GM21447 (cell line): Measurements from ENCODE around the gene CRTC2.
"Not testable (repeated sequence)": the region's sequence is repeated elsewhere in the genome, so short reads cannot be mapped to it uniquely, and the experiment has no call there.

Experiments used
- ATAC-seq: cut with Tn5 transposase; IDR thresholded peaks from one replicate; pipeline ENCODE4 v1.9.1; 2021; ENCODE audit not compliant: unreplicated experiment

Gene CRTC2, protein sequence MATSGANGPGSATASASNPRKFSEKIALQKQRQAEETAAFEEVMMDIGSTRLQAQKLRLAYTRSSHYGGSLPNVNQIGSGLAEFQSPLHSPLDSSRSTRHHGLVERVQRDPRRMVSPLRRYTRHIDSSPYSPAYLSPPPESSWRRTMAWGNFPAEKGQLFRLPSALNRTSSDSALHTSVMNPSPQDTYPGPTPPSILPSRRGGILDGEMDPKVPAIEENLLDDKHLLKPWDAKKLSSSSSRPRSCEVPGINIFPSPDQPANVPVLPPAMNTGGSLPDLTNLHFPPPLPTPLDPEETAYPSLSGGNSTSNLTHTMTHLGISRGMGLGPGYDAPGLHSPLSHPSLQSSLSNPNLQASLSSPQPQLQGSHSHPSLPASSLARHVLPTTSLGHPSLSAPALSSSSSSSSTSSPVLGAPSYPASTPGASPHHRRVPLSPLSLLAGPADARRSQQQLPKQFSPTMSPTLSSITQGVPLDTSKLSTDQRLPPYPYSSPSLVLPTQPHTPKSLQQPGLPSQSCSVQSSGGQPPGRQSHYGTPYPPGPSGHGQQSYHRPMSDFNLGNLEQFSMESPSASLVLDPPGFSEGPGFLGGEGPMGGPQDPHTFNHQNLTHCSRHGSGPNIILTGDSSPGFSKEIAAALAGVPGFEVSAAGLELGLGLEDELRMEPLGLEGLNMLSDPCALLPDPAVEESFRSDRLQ

GRCh38 chr1:153958111-153958960, at the start of gene CRTC2:
TSS of gene CRTC2 (minus strand) at chr1:153958612. CDS start at chr1:153958497, 115 bp downstream.
- ATAC-seq = peak; percentile 60

DNA sequence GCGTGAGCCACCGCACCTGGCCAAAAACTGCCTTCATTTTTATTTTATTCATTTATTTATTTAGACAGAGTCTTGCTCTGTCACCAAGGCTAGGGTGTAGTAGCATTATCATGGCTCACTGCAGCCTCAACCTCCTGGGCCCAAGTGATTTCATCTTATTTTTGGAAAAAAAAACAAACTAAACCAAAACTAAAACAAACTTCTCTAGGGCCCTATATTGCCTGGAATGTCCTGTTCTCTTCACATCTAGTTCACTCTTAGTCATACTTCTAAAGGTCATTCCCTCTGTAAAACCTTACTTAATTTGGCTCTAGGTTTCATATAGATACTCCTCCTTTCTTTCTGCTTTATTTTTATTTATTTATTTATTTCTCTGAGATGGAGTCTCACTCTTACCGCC, 47.7 kb upstream of the CRTC2 start:
- ATAC-seq = no peak

- no peak for ATAC-seq
Observed at GRCh38 chr1:154000420-154000819, 42.0 kb upstream of the CRTC2 start.

DNA sequence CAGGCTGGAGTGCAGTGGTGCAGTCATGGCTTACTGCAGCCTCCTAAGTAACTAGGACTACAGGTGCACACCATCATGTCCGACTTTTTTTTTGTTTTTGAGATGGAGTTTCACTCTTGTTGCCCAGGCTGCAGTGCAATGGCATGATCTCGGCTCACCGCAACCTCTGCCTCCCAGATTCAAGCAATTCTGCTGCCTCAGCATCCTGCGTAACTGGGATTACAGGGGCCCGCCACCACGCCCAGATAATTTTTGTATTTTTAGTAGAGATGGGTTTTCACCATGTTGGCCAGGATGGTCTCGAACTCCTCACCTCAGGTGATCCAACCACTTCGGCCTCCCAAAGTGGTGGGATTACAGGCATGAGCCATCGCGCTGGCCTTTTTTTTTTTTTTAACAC, 38.5 kb upstream of the CRTC2 start:
- ATAC-seq = not testable (repeated sequence)

DNA sequence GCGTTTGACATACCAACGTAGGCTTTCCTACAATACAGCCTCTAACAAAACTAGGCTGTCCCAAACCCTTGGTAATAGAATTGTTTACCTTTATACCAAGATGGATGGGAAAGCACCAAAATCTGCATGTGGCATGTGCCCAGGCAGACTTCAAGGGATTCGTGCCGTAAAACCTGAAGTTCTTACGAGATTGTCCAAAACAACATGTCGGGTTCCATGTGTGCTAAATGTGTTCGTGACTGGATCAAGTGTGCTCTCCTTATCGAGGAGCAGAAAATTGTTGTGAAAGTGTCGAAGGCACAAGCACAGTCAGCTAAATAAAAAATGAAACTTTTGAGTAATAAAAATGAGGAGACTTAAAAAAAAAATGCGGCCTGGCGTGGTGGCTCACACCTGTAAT, 37.2 kb upstream of the CRTC2 start:
- ATAC-seq = no peak

GRCh38 chr1:153995202-153995601, 36.8 kb upstream of the CRTC2 start:
- ATAC-seq = no peak

DNA sequence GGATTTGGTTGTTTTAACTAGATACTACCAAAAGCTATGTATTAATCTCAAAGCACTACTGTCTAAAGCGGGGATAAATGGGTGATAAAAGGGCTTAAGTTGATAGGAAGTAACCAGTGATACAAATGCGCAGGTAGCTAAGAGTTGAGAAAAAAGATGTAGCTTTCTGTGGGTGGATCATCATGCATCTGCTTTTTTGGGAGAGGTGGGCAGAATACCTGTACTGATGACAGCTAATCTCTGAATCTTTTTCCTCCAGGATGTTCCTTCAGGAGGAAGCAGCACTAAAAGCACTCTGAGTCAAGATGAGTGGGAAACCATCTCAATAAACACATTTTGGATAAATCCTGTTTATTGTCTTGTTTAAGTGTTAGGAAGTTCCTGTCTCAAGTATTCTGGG, 33.4 kb upstream of the CRTC2 start:
- ATAC-seq = no peak

DNA sequence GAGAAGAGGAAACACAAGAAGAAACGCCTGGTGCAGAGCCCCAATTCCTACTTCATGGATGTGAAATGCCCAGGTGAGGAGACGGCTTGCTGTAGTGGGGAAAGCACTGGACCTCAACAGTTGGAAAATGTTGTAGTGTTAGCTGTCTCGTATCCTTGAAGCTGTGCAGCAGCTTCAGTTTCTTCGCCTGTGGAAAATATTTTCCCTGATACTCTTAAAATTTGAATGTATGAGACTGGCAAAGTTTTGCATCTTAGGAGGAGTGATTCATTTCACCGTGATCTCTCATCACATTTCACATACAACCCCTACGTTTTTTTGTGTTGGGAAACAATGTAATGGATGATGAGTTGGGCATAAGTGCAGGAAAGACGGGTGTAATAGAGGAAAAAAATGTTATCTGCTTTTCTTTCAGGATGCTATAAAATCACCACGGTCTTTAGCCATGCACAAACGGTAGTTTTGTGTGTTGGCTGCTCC, 32.8 kb upstream of the CRTC2 start:
- no peak for ATAC-seq

DNA sequence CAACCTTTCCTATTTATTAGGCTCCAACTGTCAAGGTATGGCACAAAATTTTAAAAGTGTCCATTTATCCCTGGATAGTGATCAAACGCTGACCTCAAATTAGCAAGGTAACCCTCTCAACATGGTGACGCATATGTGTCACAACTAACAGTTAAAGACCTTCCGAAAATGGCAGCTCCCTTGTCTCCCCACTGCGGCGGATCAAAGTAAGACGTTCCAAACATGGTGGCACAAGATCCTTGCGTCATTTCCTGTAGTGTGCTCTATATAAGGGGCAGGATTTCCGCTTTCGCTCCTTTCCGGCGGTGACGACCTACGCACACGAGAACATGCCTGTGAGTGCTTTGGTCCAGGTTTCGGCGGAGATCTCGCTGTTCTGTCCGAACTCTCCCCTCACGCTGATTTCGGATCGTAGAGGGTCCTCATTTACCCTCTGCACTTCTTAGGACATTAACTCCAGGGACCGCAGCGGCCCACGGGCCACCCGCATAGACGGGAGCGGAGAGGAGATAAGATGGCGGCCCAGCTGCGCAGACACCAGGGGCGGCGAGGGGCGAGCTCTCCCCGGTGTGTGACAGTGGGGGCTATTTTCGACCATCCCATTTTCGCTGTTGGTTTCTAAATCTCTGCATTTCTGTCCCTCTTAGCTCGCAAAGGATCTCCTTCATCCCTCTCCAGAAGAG, 32.2 kb upstream of the CRTC2 start, which contains the start of gene RPS27:
Gene RPS27, plus strand, starts transcription at position 295 of the 683 bp plus-strand sequence. Its CDS starts 35 bp downstream, at position 330.
- no peak for ATAC-seq

- no peak for ATAC-seq
Observed at GRCh38 chr1:153987621-153988020, 29.2 kb upstream of the CRTC2 start.

GRCh38 chr1:153985941-153986761, 27.7 kb upstream of the CRTC2 start, which contains the start of gene RAB13:
TSS of gene RAB13 (minus strand) at chr1:153986339. CDS start at chr1:153986236, 103 bp downstream.
- ATAC-seq = no peak

DNA sequence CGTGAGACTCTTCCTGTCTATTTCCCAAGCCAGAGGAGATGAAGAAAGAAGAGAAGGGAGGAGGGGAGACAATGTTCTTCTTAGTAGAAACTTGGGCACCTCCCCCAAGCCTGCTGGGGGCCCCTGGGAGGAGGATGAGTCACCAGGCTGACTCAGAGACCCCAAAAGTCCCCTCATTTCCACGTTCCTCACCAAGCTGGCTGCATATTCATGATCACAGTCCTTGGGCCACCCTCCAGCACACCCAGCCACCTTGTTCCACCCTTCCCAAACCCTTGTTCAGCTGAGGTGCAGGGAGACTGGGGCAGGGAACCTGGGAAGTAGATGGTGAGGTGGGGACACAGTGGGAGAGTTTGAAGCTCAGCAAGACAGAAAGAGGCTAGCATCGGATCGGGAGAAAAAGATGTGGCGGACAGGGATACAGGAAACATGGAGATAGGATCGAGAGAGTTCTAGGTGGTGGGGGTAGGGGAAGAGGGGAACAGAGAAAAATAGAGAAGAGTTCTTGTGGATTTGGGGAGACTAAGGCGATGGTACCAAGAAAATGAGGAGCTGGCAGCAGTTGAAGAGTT, 27.0 kb upstream of the CRTC2 start:
- ATAC-seq = no peak

DNA sequence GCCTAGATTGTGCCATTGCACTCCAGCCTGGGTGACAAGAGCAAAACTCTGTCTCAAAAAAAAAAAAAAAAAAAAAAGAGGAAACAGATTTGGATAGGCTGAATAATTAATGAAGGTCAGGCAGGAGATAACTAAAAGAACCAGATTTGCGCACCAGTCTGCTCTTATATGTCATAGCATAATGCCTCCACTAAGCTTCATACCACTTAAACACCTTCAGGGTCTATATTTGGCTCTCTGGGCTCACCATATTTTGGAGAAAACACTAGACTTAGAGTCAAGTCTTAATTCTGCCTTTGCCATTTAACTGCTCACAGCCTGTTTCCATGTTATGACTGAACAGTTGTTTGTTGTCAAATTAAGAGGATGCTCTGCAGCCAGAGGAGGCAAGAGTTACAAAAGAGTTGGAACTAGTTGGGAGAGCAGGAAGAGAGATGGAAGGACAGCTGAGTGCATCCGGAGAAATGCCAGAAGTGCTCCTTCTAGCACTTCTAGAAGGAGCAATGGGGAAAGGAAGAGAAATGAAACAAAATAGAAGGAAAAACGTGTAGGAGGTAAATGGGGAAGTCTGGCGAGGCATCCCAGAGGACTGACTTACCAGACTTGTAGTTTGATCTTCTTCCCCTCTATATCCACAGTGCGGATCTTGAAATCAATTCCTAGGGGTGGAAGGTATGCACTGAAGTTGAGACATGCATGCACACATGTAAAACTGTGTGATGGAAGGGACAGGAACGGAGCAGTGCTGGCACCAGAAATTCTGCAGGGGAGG, 25.9 kb upstream of the CRTC2 start:
- no peak for ATAC-seq

GRCh38 chr1:153981735-153982134, 23.3 kb upstream of the CRTC2 start:
- ATAC-seq = not testable (repeated sequence)

DNA sequence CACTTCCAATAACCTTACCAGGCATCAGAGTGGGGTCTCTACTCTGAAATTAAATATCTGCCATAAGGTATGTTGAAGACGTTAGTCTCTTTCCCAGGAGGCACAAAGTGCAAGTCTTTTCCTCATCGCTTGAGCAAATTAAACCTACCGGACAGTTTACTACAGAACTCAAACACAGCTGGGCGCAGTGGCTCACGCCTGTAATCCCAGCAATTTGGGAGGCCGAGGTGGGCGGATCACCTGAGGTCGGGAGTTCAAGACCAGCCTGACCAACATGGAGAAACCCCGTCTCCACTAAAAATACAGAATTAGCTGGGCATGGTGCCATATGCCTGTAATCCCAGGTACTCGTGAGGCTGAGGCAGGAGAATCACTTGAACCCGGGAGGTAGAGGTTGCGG, 20.7 kb upstream of the CRTC2 start:
- not testable (repeated sequence) for ATAC-seq

DNA sequence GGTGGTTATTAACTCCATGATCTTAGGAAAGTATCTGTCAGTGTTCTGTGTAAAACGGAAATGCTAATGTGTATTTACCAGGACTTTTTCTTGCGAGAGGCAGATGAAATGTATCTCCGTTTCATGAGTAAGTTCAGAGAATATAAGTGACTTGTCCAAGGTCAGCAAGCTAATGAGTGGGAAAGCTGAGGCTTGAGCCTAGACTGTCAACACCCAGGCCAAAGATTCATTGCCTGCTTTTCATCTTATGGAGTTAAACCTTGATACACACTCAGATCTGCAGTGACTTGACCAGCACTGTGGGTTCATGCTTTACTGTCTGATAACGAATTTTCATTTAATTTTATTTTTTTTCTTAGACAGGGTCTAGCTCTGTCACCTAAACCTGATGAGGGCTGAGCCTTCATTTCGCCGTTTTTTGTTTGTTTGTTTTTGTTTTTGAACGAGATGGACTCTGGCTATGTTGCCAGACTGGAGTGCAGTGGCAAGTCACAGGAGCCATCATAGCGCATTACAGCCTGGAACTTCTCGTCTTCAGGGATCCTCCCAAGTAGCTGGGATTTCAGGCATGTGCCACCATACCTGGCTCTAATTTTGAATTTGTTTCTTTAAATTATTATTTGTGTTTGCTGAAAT, 20.0 kb upstream of the CRTC2 start:
- ATAC-seq = no peak

GRCh38 chr1:153977250-153978240, 19.1 kb upstream of the CRTC2 start, which contains the start of gene JTB:
TSS of gene JTB (minus strand) at chr1:153977674. CDS start at chr1:153977252, 422 bp downstream.
- peak; percentile 81 for ATAC-seq
